ENCODE results near the gene CALN1.
"Not testable (repeated sequence)": the region's sequence is repeated elsewhere in the genome, so short reads cannot be mapped to it uniquely, and the experiment has no call there.

Gene CALN1

GRCh38 chr7:71937840-71938371 is 474.2 kb downstream of the CALN1 start:
- DNase-seq, result no peak

- no peak for DNase-seq
Observed at GRCh38 chr7:71935674-71936073, 476.5 kb downstream of the CALN1 start.

GRCh38 chr7:71933426-71933825 is 478.7 kb downstream of the CALN1 start:
- DNase-seq, result no peak

- peak; percentile 30 for DNase-seq
Observed at GRCh38 chr7:71925663-71926062, 486.5 kb downstream of the CALN1 start.

GRCh38 chr7:71914204-71914603 is 497.9 kb downstream of the CALN1 start:
- DNase-seq, result not testable (repeated sequence)

GRCh38 chr7:71912476-71912875 is 499.7 kb downstream of the CALN1 start:
- DNase-seq, result no peak

- DNase-seq, result no peak
Observed at GRCh38 chr7:71911051-71911450, 501.1 kb downstream of the CALN1 start.

GRCh38 chr7:71905821-71906220 is 506.3 kb downstream of the CALN1 start:
- no peak for DNase-seq

- no peak for DNase-seq
Observed at GRCh38 chr7:71904484-71904883, 507.7 kb downstream of the CALN1 start.

- DNase-seq, result no peak
Observed at GRCh38 chr7:71900556-71900955, 511.6 kb downstream of the CALN1 start.

GRCh38 chr7:71896535-71896934 is 515.6 kb downstream of the CALN1 start:
- no peak for DNase-seq

- DNase-seq, result no peak
Observed at GRCh38 chr7:71886046-71886445, 526.1 kb downstream of the CALN1 start.

- DNase-seq, result no peak
Observed at GRCh38 chr7:71885487-71885886, 526.7 kb downstream of the CALN1 start.

GRCh38 chr7:71883415-71883814 is 528.7 kb downstream of the CALN1 start:
- no peak for DNase-seq

- peak; percentile 43 for DNase-seq
Observed at GRCh38 chr7:71871446-71871845, 540.7 kb downstream of the CALN1 start.

GRCh38 chr7:71870812-71871211 is 541.3 kb downstream of the CALN1 start:
- no peak for DNase-seq

- DNase-seq, result no peak
Observed at GRCh38 chr7:71868797-71869196, 543.3 kb downstream of the CALN1 start.

GRCh38 chr7:71867626-71868025 is 544.5 kb downstream of the CALN1 start:
- no peak for DNase-seq

GRCh38 chr7:71865172-71865571 is 547.0 kb downstream of the CALN1 start:
- DNase-seq, result no peak

GRCh38 chr7:71864130-71864529 is 548.0 kb downstream of the CALN1 start:
- DNase-seq, result no peak

GRCh38 chr7:71860572-71860971 is 551.6 kb downstream of the CALN1 start:
- DNase-seq, result no peak

- DNase-seq, result no peak
Observed at GRCh38 chr7:71857338-71857737, 554.8 kb downstream of the CALN1 start.

- DNase-seq, result no peak
Observed at GRCh38 chr7:71854546-71855397, 557.4 kb downstream of the CALN1 start.

- no peak for DNase-seq
Observed at GRCh38 chr7:71851776-71852498, 560.2 kb downstream of the CALN1 start.
